NCI-H526 (cell line): ENCODE data around the gene FBLN7.
"Not testable (repeated sequence)": the region's sequence is repeated elsewhere in the genome, so short reads cannot be mapped to it uniquely, and the experiment has no call there.

Experiments
- DNase-seq, 2 experiments: peaks; one replicate each; lab custom pipeline; 2025; lab: John Stamatoyannopoulos, UW

The FBLN7 gene

DNA sequence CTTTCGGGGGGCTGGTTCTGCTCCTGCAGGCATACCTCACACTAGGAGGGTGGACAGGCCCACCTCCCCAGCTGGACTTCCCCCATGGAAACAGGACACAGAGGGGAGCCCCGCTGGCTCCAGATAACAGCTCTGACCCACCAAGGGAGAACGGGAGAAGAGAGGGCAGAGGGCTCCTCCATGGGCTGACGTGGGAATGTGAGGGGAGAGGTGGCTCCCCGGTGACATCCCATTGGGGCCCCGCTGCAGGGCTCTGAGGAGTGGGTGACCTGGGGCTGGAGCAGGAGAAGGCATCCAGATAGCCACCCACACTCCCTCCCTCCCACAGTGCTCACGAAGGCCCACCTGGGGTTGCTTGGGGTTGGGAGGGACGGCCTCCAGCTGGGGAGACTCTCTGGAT lies 45.9 kb downstream of the FBLN7 start:
- DNase-seq: no peak

- DNase-seq: no peak
Observed at GRCh38 chr2:112185131-112185530, 46.9 kb downstream of the FBLN7 start.

DNA sequence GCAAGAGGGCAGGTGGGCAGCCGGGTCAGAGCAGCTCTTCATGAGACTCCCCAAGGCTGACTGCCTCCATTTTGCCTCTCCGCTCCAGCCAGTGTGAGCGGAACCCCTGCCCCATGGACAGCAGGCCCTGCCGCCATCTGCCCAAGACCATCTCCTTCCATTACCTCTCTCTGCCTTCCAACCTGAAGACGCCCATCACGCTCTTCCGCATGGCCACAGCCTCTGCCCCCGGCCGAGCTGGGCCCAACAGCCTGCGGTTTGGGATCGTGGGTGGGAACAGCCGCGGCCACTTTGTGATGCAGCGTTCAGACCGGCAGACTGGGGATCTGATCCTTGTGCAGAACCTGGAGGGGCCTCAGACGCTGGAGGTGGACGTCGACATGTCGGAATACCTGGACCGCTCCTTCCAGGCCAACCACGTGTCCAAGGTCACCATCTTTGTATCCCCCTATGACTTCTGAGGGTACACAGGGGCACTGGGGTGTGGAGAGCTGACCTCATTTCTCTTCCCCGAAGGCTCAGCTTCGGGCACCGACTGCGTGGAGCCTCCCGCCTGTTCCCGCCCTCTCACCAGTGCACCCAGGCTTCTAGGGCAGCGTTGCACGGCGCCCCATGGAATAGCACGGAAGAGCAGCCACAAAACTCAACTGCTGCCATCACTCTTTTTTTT lies 49.0 kb downstream of the FBLN7 start:
- no peak for DNase-seq

- DNase-seq: no peak
Observed at GRCh38 chr2:112187805-112188596, 49.8 kb downstream of the FBLN7 start.

DNA sequence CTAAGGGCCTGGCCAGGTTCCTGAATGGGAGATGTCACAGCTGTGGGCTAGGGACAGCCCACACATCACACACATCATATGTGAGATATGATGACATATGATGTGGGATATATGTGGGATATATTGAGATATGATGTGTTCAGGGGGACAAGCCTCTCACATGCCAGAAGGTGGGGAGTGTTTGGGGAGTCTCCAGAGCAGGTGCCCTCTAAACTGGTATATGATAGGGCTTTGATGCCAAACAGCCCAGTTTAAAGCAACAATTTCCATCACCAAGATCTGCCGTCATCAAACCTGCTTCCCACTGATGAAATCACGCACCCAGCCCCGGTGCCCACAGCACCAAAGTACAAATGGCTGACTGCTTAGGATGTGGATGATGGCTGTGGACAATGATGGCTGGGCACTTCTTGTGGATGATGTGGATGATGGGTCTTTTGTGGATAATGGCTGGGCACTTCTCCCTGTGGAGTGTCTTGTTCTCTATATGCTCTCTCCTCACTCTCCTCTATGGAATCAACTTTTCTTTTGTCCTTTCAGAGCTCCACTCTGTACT lies 50.9 kb downstream of the FBLN7 start:
- DNase-seq: no peak

DNA sequence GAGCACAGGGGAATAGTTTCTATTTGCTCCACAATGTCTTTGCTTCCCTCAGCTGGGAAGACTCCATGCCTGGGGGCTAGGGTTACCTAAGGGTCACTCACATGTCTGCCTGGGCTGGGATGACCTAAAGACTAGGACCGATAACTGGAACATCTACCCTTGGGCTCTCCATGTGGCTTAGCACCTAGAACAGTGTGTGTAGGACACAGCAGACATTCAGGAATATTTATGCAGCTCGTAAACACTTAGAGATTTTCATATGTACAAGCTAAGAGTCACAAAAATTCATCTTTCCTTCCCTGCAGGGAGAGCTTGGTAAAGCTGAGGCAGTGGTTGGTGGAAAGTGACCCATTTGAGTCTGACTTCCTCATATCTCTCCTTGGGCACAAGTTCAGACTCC lies 55.8 kb downstream of the FBLN7 start:
- no peak for DNase-seq

DNA sequence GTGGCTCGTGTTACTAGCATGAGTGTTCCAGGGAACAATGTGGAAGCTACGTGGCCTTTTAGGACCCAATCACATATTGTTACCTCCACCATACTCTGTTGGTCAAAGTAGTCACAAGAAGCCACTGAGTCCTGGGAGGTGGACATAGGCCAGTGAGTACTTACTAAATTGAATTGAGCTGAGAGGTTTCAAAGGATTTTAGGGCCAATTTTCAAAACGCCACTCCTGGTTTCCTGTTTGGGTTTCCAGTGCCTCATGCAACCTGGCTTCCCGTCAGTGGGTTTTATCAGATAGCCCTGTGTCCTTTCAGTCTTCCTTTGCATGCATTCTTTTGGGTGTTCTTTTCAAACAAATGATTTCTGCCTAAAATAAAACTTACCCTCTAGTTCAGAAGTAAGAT lies 56.3 kb downstream of the FBLN7 start:
- DNase-seq: no peak

DNA sequence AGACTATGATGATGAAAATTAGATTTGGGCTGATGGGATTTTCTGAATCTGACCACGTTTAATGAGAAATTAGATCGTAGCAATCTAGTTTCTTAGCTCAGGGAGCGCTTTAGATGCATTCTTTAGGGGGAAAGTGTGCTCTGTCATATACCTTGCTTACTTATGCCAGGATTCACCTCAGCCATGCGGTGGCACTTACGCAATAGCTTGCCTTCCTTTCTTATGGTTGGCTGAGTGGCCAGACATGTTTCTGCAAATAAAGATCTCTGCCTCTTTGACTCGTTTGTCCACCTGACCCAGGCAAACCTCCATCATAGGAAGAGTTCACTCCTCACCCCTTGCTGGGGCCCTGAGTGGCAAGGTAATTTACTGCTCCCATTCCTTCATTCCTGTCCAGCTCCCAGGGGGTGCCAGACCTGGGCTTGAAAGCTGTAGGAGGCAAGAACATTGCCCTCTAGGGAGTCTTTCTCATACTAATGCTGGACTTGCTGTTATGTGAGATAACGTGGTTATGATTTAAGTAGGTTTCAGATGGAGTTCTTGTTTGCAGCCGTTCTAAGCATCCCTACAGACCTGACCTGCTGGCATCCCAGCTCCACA lies 57.1 kb downstream of the FBLN7 start:
- no peak for DNase-seq

GRCh38 chr2:112195950-112196349 lies 57.8 kb downstream of the FBLN7 start:
- DNase-seq: no peak

DNA sequence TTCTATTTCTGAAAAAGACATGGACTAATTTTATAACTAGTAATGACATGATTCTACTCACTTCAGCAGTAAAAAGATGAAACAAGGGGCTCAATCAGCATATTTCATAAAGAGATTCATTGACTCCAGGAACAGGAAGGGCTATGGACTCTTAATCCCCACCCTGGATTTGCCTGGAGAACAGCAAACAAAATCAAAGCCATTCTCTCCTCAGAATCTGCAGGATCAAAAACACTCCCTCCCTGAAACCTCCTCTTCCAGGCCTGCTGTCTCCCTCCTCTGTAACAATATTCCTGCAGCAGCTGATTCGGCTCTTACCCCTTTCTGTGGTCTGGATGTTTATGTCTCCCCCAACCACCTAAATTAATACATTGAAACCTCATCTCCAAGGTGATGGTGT lies 59.7 kb downstream of the FBLN7 start:
- DNase-seq: no peak

- DNase-seq: no peak
Observed at GRCh38 chr2:112198780-112199179, 60.6 kb downstream of the FBLN7 start.

DNA sequence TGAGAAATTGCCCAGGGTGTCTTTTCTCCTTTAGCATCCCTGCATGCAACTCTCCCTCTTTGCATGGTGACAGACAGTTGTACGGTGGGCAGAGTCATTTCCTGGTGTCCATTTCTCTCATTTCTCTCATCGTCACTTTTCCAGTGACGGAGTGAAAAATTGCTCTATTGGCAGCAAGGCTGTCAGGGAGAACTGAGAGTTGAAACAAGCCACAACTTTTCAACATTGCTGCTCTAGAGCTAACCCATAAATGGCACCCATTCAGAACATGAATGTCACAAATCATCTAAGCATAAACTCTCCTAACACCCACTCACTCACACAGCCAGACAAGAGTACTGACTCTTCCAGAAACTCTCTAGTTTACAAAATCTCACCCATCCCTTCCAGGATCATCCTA lies 61.0 kb downstream of the FBLN7 start:
- DNase-seq: no peak

- no peak for DNase-seq
Observed at GRCh38 chr2:112201696-112202430, 63.7 kb downstream of the FBLN7 start.

- DNase-seq: no peak
Observed at GRCh38 chr2:112204411-112204810, 66.2 kb downstream of the FBLN7 start.

GRCh38 chr2:112207905-112208304 lies 69.7 kb downstream of the FBLN7 start:
- not testable (repeated sequence) for DNase-seq

GRCh38 chr2:112216167-112216566 lies 78.0 kb downstream of the FBLN7 start:
- no peak for DNase-seq

DNA sequence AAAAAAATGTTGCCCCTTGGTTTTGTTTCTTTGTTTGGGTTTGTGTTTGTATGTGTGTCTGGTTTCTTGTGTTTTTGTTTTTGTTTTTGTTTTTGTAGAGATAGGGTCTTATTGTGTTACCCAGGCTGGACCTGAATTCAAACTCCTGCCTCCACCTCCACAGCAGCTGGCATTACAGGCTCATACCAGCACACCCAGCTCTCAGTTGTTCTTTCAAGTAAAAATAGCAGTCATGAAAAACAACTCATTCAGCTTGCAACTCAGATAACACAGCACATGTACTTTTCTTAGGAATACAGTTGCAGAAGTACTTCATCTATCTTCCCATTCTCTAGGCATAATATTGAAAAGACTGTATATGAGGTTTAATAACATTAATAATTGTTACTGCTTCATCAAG lies 79.7 kb downstream of the FBLN7 start:
- DNase-seq: no peak

DNA sequence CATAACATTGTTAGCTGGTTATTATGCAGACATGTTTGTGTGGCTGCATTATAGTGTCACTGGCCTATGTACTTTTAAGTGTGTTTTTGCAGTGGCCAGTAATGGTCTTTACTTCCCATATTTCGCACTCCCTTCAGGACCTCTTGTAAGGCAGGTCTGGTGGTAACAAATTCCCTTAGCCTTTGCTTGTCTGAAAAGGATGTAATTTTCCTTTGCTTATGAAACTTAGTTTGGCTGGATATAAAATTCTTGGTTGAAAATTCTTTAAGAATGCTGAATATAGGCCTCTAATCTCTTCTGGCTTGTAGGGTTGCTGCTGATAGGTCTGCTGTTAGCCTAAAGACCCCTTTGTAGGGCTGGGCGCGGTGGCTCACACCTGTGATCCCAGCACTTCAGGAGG lies 82.0 kb downstream of the FBLN7 start:
- DNase-seq: no peak

DNA sequence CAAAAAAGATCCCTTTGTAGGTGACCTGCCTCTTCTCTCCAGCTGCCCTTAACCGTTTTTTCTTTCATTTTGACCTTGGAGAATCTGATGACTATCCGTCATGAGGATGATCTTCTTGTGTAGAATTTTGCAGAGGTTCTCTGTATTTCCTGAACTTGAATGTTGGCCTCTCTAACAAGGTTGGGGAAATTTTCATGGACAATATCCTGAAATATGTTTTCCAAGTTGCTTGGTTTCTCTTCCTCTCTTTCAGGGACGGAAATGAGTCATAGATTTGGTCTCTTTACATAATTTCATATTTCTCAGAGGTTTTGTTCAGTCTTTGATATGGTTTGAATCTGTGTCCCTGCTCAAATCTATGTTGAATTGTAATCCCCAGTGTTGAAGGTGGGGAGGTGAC lies 82.6 kb downstream of the FBLN7 start:
- no peak for DNase-seq

GRCh38 chr2:112229348-112229747 lies 91.2 kb downstream of the FBLN7 start:
- no peak for DNase-seq

DNA sequence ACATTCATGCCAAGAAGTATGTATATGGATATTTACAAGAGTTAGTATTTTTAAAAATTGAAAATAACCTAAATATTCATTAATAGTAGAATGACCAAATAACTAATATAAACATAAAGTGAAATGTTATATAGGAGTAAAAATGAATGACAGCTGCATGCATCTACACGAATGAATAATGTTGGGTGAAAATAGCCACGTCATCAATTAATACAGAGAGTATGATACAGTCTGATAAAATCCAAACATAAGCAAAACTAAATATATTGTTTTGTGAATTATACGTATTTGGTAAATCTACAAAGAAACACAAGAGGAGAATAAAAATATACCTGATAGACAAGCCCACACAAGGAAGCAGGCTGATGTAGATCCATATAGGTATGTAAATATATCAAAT lies 92.2 kb downstream of the FBLN7 start:
- no peak for DNase-seq
